ENCODE results near the gene TCAF2.
"Not testable (repeated sequence)": the region's sequence is repeated elsewhere in the genome, so short reads cannot be mapped to it uniquely, and the experiment has no call there.

TCAF2 gene

DNA sequence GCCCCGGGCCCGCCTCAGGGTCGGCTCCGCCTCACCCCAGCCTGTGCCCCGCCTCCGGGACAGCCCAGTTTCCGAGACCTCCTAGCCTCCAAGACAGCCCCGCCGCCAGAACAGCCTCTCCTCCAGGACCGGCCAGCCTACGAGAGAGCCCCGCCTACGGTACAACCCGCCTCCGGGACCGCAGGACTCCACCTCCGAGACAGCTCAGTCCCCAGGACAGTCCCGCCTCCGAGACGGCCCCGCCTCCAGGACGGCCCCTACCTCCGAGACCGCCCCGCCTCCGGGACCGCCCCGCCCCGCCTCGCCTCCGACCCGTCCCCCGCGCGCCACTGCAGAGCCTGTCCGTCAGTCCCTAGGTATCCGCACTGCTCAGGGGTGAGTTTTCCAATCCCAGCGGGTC is at the start of gene TCAF2:
Gene TCAF2 (plus strand): TSS at position 329 of the 400 bp plus-strand sequence.
- H3K27ac ChIP-seq; H3K27me3 ChIP-seq (ENCODE audit: insufficient read depth, low read depth, severe bottlenecking); DNase-seq; H3K36me3 ChIP-seq; H3K9me3 ChIP-seq (ENCODE audit: severe bottlenecking); H3K4me3 ChIP-seq (ENCODE audit: low read depth, low read length): not testable (repeated sequence)

DNA sequence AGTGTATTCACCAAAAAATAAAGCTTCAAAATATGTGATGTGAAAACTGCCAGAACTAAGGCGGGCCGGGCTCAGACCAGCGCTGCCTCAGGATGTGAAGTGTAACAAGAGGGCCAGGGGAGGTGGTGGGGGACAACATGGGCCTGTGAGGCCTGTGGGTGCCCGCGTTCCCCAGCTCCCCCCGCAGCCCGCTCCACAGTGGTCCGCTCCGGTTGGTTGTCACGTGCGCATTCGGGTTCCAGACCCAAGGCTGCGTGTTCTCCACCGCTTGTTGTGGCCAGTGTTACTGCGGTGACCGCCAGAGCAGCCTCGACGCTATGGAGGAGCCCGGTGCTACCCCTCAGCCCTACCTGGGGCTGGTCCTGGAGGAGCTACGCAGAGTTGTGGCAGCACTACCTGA is 49.3 kb upstream of the TCAF2 start, which contains the start of gene CTAGE15:
Gene CTAGE15 (plus strand): TSS at position 301 of the 400 bp plus-strand sequence. CDS start 17 bp downstream, at position 318.
- H3K36me3 ChIP-seq, H3K27ac ChIP-seq: not testable (repeated sequence)

DNA sequence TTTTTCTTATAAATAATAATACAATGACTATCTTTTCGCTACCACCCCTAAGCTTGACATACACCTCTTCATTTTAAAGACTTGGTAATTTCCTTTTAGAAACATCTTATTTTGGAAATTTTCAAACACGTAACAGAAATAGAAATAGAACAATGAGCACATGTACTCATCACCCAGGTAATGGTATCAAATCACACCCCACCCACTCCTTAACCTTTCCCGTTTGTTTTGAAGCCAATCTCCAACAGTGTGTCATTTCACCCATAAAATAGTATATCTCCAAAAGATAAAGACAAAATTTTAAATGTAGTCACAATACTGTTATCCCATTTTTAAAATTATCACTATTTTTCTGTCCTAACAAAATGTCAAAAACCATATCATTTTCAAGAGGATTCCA is 32.6 kb upstream of the TCAF2 start:
- not testable (repeated sequence) for H3K27ac ChIP-seq; H3K9me3 ChIP-seq (ENCODE audit: severe bottlenecking); DNase-seq; H3K36me3 ChIP-seq; H3K27me3 ChIP-seq (ENCODE audit: insufficient read depth, low read depth, severe bottlenecking); H3K4me3 ChIP-seq (ENCODE audit: low read depth, low read length)

More for the DNA sequence above, 49.3 kb upstream of the TCAF2 start, which contains the start of gene CTAGE15:
- not testable (repeated sequence) for H3K27me3 ChIP-seq (ENCODE audit: insufficient read depth, low read depth, severe bottlenecking); H3K9me3 ChIP-seq (ENCODE audit: severe bottlenecking); DNase-seq; H3K4me3 ChIP-seq (ENCODE audit: low read depth, low read length)

DNA sequence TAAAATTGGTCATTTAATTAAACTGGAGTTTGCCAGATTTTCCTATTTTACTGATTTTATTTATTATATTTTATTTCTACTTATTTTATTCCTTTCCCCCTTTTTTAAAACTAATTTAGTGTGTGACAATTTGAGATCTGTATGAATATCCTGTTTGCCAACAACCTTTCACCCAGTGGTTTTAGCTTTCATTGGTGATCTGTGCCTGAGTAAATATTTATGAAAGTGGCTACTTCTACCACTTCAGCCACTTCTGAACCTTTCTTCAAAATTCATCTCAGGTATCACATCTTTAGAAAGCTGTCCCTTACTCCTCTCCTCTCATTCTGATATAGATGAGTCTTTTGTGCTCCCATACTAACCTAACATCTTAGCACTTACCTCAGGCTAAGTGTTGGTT is 30.9 kb upstream of the TCAF2 start:
- DNase-seq; H3K36me3 ChIP-seq; H3K9me3 ChIP-seq (ENCODE audit: severe bottlenecking); H3K27ac ChIP-seq; H3K4me3 ChIP-seq (ENCODE audit: low read depth, low read length); H3K27me3 ChIP-seq (ENCODE audit: insufficient read depth, low read depth, severe bottlenecking): not testable (repeated sequence)

DNA sequence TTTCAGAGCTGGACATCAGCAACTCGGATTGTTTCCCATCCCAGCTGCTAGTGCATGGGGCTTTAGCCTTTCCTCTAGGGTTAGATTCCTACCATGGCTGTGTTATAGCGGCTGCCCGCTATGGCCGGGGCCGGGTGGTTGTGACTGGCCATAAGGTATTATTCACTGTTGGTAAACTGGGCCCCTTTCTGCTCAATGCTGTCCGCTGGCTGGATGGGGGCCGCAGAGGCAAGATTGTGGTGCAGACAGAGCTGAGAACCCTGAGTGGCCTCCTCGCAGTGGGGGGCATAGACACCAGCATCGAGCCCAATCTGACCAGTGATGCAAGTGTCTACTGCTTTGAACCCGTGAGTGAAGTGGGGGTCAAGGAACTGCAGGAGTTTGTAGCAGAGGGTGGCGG is 22.7 kb upstream of the TCAF2 start:
- not testable (repeated sequence) for H3K27me3 ChIP-seq (ENCODE audit: insufficient read depth, low read depth, severe bottlenecking); H3K27ac ChIP-seq; DNase-seq; H3K36me3 ChIP-seq; H3K9me3 ChIP-seq (ENCODE audit: severe bottlenecking); H3K4me3 ChIP-seq (ENCODE audit: low read depth, low read length)

DNA sequence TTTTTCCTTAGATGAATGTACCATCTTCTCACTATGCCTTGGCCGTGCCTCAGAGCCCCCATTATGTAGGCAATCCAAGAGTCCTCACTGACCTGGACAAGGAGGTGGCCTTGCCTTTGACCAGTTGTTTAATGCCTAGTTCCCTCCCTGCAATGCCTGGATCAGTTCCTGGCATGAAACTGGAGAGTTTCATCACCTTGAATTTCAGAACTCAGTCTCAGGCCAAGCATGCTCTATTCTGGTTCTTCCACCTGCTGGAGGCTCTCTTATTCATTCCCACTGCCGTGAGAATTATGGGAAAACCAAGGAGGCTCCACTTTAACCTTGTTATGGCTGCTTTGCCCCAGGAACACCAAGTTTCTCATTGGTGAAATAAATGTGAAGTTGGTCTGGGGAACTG is 17.2 kb upstream of the TCAF2 start:
- not testable (repeated sequence) for H3K36me3 ChIP-seq; DNase-seq; H3K9me3 ChIP-seq (ENCODE audit: severe bottlenecking); H3K27me3 ChIP-seq (ENCODE audit: insufficient read depth, low read depth, severe bottlenecking); H3K27ac ChIP-seq; H3K4me3 ChIP-seq (ENCODE audit: low read depth, low read length)

DNA sequence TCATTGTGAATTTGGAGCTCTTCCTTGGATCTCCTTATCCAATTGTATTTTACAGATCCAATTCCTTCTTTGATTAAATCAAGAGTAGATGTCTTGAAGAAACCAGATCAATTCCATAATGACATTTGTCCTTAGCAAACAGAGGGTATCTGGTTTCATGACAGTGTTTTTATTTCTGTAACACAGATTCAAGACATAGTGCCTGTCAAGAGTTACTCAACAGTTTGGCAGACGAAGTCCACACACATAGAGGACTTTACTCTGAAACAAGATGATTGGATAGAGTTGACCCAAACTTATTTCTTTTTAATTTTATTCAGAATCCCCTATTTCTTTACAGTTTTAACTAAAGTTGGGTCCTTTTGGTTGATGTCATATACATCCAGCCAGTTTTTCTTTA is 14.7 kb upstream of the TCAF2 start:
- H3K27me3 ChIP-seq (ENCODE audit: insufficient read depth, low read depth, severe bottlenecking); H3K36me3 ChIP-seq; H3K4me3 ChIP-seq (ENCODE audit: low read depth, low read length); H3K9me3 ChIP-seq (ENCODE audit: severe bottlenecking); H3K27ac ChIP-seq; DNase-seq: not testable (repeated sequence)

DNA sequence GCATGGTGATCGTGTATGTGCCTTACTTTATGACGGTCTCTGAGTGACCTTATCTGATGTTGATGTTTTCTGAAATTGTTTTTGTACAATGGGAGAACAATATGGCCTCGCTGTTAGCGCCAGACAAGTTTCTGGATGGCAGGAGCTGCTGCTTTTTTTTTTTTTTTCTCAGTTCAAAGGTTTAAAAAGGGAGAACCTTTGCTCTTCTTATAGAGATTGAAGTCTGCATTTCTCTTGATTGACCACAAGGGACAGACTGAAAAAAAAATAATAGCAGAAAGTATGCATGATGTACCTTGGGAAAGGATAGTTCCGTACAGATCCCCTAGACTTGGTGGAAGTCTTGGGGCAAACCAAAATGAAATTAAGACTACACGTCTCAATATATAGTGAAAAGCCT is 5.2 kb upstream of the TCAF2 start:
- not testable (repeated sequence) for H3K27ac ChIP-seq; H3K4me3 ChIP-seq (ENCODE audit: low read depth, low read length); H3K27me3 ChIP-seq (ENCODE audit: insufficient read depth, low read depth, severe bottlenecking); H3K36me3 ChIP-seq; H3K9me3 ChIP-seq (ENCODE audit: severe bottlenecking); DNase-seq

DNA sequence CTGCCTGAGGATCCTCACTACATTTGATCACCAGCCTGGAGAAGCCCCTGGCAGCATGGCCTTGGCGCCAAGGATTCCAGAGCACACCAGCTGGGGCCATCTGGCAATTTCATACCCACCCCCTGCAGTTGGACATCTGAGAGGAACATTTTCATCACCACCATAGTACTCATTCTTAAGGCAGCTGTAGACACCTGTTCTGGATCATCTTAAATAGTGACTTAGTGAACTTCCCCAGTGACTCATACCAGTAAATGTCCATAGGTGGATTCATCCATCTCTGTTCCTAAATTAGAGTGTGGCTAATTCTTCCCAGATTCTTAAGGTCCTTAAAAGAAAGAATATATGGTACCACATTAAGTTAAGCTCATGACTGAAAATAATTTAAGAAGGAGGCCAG is 3.6 kb upstream of the TCAF2 start:
- not testable (repeated sequence) for H3K36me3 ChIP-seq; DNase-seq; H3K4me3 ChIP-seq (ENCODE audit: low read depth, low read length); H3K27ac ChIP-seq; H3K27me3 ChIP-seq (ENCODE audit: insufficient read depth, low read depth, severe bottlenecking); H3K9me3 ChIP-seq (ENCODE audit: severe bottlenecking)

DNA sequence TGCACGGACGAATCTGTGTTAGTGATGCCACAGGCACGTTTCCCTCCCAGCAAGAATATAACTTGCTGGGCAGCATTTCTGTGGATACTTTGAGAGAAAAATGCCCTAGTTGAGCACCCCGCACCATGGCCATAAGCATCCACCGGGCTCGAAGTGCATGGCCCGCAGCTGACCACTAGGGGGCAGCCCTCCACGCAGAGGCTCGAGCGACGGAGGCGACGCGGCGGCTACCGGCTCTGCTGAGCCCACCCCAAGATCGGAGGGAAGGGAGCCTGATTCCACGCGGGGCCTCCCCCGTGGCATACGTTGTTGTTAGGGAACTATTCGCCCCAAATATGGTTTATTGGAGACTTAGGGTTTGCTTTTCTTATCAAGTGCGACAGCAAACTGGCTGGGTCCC is 716 bp upstream of the TCAF2 start:
- not testable (repeated sequence) for H3K36me3 ChIP-seq; DNase-seq; H3K9me3 ChIP-seq (ENCODE audit: severe bottlenecking); H3K27ac ChIP-seq; H3K27me3 ChIP-seq (ENCODE audit: insufficient read depth, low read depth, severe bottlenecking); H3K4me3 ChIP-seq (ENCODE audit: low read depth, low read length)

DNA sequence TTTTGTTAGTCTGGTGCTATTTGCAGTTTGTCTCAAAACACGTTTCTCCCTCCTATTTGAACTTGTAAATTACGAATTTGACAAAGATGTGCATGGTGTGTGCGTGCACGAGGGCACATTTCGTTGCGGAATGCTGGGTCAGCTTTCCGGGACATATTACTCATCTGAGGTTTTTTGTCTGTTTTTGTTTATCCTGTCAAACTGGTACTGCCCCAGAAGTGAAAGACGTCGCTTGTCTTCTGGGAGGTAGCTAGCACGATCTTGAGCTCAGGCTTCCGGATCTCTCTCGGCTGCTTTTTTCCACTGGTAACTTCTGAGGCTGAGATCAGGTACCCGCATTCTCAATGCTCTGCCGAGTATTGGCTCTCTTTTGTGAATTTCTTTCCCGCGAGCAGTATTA is 401 bp downstream of the TCAF2 start:
- not testable (repeated sequence) for H3K4me3 ChIP-seq (ENCODE audit: low read depth, low read length); H3K36me3 ChIP-seq; H3K9me3 ChIP-seq (ENCODE audit: severe bottlenecking); H3K27ac ChIP-seq; H3K27me3 ChIP-seq (ENCODE audit: insufficient read depth, low read depth, severe bottlenecking); DNase-seq

DNA sequence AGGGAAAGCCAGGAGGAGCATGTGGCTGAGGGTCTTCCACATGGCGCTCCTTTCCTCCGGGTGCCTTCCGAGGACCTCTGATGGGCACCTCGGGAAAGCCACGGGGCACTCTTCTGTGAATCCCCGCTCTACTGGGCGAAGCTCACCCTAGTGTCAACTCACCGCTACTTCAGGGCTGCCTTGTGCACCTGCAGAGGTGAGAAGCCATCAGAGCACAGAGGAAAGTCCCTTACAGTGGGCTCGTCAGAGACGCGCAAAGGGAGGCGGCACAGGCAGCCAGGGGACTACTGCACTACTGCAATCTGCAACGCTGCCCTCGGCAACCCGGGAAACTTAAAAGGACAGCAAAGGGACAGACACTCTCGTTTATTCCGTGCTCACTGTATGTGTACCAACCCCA is 1.4 kb downstream of the TCAF2 start:
- H3K9me3 ChIP-seq (ENCODE audit: severe bottlenecking); H3K36me3 ChIP-seq; H3K27me3 ChIP-seq (ENCODE audit: insufficient read depth, low read depth, severe bottlenecking); DNase-seq; H3K27ac ChIP-seq; H3K4me3 ChIP-seq (ENCODE audit: low read depth, low read length): not testable (repeated sequence)

DNA sequence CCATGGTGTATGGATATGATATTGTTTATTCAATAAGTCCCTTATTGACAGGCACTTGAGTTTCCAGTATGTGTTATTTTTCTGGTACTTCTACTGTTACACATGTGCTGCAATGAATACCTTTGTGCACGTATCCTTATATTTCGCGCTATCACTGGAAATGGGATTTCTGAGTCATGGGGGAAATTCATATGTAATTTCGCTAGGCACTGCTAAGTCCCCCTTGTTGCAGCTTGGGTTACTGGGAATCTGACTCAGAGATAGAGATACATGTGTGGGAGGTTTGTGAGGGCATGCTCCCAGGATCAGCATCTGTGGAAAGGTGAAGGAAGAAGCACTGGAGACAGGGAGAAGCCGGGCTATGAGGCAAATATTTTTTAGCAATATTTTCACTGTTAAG is 9.9 kb downstream of the TCAF2 start:
- not testable (repeated sequence) for H3K27ac ChIP-seq; H3K9me3 ChIP-seq (ENCODE audit: severe bottlenecking); H3K27me3 ChIP-seq (ENCODE audit: insufficient read depth, low read depth, severe bottlenecking); H3K4me3 ChIP-seq (ENCODE audit: low read depth, low read length); DNase-seq; H3K36me3 ChIP-seq

DNA sequence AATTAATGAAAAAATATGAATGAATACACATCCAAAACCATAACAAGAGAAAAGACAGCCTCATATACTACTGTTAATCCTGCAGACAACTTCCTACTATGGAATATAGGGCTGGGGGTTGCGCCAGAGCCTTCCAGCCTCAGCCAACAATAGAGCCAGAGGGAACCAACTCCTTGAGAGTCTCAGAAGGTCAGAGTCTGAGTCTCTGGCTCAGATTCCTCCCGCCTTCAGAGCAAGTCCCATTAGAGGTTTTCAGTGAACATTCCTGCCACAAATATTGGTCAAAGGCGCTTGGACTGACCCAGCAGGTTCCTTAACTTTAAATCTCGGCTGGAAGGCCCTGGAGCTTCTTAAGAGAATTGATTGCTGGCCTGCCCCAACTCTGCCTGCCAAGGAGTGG is 11.7 kb downstream of the TCAF2 start:
- not testable (repeated sequence) for H3K9me3 ChIP-seq (ENCODE audit: severe bottlenecking); H3K4me3 ChIP-seq (ENCODE audit: low read depth, low read length); H3K27me3 ChIP-seq (ENCODE audit: insufficient read depth, low read depth, severe bottlenecking); DNase-seq; H3K27ac ChIP-seq; H3K36me3 ChIP-seq

DNA sequence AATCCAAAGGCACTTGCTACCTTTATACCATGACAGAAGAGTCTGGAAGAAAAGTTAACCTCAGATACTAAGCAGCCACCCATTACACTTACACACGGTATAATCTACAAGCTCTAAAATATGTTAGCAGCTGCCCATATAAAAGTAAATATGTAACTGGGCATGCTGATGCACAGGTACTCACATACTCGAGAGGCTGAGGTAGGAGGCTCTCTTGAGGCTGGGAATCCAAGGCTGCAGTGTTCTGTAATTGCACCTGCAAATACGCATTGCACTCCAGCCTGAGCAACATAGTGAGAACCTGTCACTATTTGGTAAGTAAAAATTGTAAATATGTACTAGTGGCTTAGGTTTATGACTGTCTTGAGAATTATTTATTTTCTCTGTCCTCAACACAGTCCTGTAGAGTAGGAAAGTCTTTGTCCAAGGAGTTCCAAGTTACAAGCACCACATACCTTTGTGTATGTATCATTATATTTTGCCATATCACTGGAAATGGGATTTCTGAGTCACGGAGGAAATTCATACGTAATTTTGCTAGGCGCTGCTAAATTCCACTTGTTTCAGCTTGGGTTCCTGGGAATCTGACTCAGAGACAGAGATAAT is 12.3 kb downstream of the TCAF2 start:
- H3K36me3 ChIP-seq; DNase-seq; H3K4me3 ChIP-seq (ENCODE audit: low read depth, low read length); H3K9me3 ChIP-seq (ENCODE audit: severe bottlenecking); H3K27me3 ChIP-seq (ENCODE audit: insufficient read depth, low read depth, severe bottlenecking); H3K27ac ChIP-seq: not testable (repeated sequence)
